AG04449 (cell line): ENCODE measurements around the gene INKA2.

Experiments
- CTCF ChIA-PET: fragments of 350-600 bp; formaldehyde crosslinking; extraction: SDS; loops from one replicate; lab custom pipeline; 2021; ENCODE audit warnings: antibody characterized with exemption; lab: Yijun Ruan, JAX
- POLR2A ChIA-PET: fragments of 400-600, 350-600 bp; formaldehyde crosslinking; extraction: SDS; loops from one replicate; lab custom pipeline; 2020; ENCODE audit warnings: antibody characterized with exemption, inconsistent platforms; lab: Yijun Ruan, JAX
- DNase-seq: peaks from one replicate; pipeline ENCODE4 v3.0.0-alpha.2; 2010; ENCODE audit warnings: low read depth, low spot score
- H3K4me3 ChIP-seq: 2 replicates; pipeline ENCODE4 v1.5.1; 2011; ENCODE audit warnings: low read depth, mild to moderate bottlenecking, control low read depth, low read length
- TF ChIP-seq, protein P1 (sequence below): IDR thresholded peaks from one replicate; pipeline ENCODE4 v1.5.1; 2011; ENCODE audit warnings: mild to moderate bottlenecking, moderate library complexity, low read length, control low read depth, inconsistent platforms; ENCODE audit not compliant: insufficient read depth; ENCODE audit errors: missing control alignments

The INKA2 gene

DNA sequence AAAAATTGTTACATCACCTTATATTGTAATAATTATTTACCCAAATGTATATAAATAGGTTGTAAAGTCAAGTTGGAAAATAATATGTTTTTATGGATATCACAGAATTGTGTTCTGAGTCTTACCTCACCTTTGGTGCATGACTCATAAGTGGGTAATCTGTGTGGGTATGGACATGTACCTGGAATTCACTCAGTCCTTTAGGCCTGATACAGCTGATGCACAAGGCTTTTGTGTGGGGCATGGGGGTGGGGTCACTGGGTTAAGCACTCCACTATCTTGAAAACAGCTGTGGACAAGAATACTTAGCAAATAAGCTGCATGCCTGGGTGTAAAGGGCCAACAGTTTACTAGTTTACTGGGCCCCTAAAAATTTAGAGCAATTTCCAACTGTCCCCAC, 34.4 kb downstream of the INKA2 start:
- H3K4me3 ChIP-seq = no peak overlapping the region
- no peak for DNase-seq
- TF ChIP-seq, protein P1, sequence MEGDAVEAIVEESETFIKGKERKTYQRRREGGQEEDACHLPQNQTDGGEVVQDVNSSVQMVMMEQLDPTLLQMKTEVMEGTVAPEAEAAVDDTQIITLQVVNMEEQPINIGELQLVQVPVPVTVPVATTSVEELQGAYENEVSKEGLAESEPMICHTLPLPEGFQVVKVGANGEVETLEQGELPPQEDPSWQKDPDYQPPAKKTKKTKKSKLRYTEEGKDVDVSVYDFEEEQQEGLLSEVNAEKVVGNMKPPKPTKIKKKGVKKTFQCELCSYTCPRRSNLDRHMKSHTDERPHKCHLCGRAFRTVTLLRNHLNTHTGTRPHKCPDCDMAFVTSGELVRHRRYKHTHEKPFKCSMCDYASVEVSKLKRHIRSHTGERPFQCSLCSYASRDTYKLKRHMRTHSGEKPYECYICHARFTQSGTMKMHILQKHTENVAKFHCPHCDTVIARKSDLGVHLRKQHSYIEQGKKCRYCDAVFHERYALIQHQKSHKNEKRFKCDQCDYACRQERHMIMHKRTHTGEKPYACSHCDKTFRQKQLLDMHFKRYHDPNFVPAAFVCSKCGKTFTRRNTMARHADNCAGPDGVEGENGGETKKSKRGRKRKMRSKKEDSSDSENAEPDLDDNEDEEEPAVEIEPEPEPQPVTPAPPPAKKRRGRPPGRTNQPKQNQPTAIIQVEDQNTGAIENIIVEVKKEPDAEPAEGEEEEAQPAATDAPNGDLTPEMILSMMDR = no peak
- CTCF ChIA-PET = interaction anchor here (0.7 to 9.5 kb wide), 9 partner anchors 8 to 665 kb away, joined by 3 to 99 read pairs (median 5); partner anchors contain the start of gene DDX20
- POLR2A ChIA-PET = no interaction called here

DNA sequence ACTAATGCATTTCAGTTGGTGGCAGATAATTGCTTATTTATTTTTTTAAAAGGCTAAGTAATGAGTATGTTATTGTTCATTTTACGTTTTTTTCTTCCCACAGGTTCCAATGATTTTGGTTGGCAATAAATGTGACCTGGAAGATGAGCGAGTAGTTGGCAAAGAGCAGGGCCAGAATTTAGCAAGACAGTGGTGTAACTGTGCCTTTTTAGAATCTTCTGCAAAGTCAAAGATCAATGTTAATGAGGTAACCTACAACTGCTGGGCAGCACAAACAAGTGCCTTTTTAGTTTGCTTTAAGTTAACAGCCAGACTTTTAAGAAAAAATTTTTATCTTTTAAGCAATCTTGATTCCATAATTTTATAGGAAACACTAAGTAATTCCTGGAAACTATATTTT, 35.0 kb downstream of the INKA2 start:
- TF ChIP-seq, protein P1 = no peak
- H3K4me3 ChIP-seq = no peak overlapping the region
- DNase-seq = no peak
- ChIA-PET CTCF (interaction anchor here (0.7 to 9.5 kb wide), 8 partner anchors 9 to 665 kb away, joined by 3 to 99 read pairs (median 6); partner anchors contain the start of gene DDX20), POLR2A (interaction anchor here (0.7 kb wide), 1 partner anchor 34 kb away, joined by 3 read pairs; no protein-coding TSS in a partner anchor)

DNA sequence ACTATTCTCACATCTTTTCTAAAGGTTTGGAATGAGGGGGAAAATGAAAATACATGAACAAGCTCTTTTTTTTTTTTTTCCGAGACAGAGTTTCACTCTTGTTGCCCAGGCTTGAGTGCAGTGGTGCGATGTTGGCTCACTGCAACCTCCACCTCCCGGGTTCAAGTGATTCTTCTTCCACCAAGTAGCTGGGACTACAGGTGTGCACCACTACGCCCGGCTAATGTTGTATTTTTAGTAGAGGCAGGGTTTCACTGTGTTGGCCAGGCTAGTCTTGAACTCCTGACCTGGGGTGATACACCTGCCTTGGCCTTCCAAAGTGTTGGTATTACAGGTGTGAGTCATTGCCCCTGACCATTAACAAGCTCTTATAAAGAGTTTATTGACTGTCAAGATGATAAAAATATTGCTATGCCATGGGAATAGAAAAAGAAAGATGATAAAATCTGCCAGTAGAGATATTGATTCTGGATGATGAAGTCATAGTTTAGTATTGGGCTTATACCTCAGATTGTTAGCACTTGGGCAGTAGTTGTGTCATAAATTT, 36.6 kb downstream of the INKA2 start:
- ChIA-PET CTCF (interaction anchor here (1.1 to 9.5 kb wide), 5 partner anchors 10 to 220 kb away, joined by 3 to 99 read pairs (median 8); partner anchors contain the start of gene INKA2), POLR2A (interaction anchor here (1.0 kb wide), 1 partner anchor 52 kb away, joined by 3 read pairs; no protein-coding TSS in a partner anchor)
- TF ChIP-seq, protein P1 = no peak
- no peak overlapping the region for H3K4me3 ChIP-seq
- no peak for DNase-seq

DNA sequence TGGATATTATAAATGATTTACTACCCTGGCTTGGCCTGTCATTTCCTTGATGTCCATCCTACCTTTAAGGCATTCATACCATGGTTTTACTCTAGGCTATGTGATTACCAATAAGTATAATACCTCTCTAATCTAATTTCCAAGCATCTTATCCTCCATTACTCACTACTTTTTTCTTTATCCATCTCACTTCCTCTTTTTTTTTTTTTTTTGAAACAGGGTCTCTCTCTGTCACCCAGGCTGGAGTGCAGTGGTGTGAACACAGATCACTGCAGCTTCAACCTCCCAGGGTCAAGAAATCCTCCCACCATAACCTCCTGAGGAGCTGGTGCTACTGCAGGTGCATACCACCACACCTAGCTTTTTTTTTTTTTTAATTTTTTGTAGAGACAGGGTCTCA, 39.9 kb downstream of the INKA2 start:
- POLR2A ChIA-PET = interaction anchor here (0.7 kb wide), 1 partner anchor 13 kb away, joined by 3 read pairs; no protein-coding TSS in a partner anchor
- DNase-seq = no peak
- CTCF ChIA-PET = interaction anchor here (1.0 to 9.5 kb wide), 4 partner anchors 11 to 191 kb away, joined by 3 to 99 read pairs (median 6); no protein-coding TSS in a partner anchor
- TF ChIP-seq, protein P1 = no peak
- H3K4me3 ChIP-seq = no peak overlapping the region

DNA sequence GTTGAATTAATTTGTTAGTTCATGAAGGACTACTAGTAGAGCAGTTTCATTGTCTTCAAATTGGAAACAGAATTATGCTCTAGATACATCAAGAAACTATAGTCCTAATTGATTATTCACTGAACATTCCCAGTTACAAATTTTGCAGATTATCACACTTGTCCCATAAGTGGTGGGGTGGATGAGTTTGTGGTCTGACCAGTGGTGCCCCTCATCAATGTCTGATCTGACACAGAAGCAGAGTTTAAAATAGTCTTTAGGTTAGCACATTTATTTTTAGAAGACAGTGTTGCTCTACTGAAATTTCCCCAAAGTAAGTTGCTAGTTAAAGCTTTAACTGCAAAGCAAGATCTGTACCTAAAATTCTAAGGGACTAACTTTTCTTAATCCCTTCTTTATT, 42.9 kb downstream of the INKA2 start:
- ChIA-PET CTCF (no interaction called here), POLR2A (no interaction called here)
- DNase-seq = no peak
- TF ChIP-seq, protein P1 = no peak
- H3K4me3 ChIP-seq = no peak overlapping the region

DNA sequence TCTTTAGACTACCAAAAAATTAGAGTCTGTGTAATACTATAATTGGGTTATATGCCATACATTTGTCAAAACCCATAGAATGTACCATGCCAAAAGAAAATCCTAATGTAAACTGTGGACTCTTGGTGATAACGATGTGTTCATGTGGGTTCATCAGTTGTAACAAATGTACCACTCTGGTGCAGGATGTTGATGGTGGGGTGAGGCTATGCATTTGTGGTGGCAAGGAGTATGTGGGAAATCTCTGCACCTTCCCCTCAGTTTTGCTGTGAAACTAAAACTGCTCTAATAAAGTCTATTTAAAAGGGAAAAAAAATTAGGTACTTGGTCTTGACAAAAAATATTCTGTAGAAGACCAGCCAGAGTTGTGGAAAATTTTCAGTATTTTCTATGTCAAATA, 43.4 kb downstream of the INKA2 start:
- H3K4me3 ChIP-seq = no peak overlapping the region
- POLR2A ChIA-PET = no interaction called here
- DNase-seq = no peak
- CTCF ChIA-PET = no interaction called here
- TF ChIP-seq, protein P1 = no peak
